Inflammatory macrophage treated with lipopolysaccharide for 4 hours (primary cell): ENCODE data around the gene UMOD.
"Not testable (repeated sequence)": the region's sequence is repeated elsewhere in the genome, so short reads cannot be mapped to it uniquely, and the experiment has no call there.

ENCODE experiments used
- DNase-seq: peaks from one replicate; pipeline ENCODE4 v3.0.0-alpha.2; 2020

Gene UMOD

GRCh38 chr16:20320178-20320577 is 32.3 kb downstream of the UMOD start:
- no peak for DNase-seq

DNA sequence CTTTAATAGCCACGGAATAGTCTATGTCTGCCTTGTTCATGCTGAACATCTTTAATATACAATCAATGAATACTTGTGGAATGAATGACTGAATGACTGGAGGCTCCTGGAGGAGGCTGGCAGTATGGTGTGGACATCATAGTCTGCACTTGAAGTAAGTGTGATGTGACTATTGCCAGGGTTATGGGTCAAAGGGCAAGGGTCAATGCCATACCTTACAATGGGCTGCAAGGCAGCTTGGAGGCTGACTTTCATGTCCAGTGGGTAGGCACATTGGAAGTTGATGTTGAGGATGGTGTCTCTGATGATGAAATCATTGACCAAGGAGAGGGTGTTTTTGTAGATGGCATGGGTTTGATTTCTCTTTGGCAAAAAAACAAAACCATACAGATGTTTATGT is 33.1 kb downstream of the UMOD start:
- no peak for DNase-seq

DNA sequence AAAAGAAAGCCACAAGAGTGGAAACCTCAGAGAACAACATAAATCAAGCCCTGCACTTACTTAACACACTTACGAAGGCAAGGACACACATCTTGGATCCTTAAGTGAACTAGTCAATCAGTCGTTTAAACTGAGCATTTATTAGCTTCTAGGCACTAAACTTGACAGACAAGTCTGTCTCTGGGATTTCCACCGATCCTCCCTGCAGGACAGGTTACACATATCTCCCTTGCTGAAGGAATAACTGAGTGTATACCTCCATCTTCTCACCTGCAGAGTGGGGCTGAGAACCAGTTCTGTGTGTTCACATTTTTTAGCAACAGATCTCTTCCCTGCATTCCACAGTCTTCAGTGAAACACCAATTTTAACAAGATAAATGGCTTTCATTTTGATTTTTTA is 34.1 kb downstream of the UMOD start:
- DNase-seq, result no peak

DNA sequence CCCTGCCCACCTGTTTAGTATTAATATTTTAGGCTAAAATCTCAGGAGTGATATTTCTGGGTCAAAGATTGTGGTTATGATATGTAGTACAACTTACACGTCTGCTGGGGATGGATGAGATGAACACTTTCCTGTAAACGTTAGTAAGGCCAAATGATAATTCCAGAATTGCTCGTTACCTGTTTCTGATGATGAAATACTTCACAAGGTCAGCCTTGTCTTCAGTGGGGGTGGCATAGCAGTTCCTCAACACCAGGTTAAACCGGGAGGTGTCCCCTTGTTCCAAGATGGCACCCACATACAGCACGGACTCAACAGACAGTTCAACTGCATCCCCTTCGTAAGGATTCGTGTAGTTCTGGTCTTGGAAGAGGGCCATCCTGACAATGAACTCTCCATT is 34.5 kb downstream of the UMOD start:
- no peak for DNase-seq

DNA sequence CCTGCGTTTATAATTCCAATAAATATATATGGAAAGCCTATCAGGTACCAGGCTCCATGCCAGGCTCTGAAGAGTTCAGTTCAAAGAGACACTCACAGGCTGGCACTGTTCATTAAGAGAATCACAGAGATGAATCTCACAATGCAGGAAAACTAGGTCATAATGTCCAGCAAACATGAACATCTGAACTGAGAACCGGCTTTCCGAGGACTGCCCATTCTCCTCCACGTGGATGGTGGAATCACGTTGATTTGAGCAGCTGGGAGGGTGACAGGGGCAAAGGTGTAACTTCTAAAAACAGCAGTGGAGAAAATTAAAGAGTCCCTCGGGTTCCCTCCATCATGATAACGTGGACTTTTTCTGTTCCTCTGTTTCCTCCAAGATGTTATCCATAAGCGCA is 35.4 kb downstream of the UMOD start:
- DNase-seq, result no peak

- no peak for DNase-seq
Measured at GRCh38 chr16:20316715-20317114, 35.8 kb downstream of the UMOD start.

- no peak for DNase-seq
Measured at GRCh38 chr16:20315764-20316163, 36.8 kb downstream of the UMOD start.

GRCh38 chr16:20314575-20314974 is 37.9 kb downstream of the UMOD start:
- DNase-seq, result no peak

- no peak for DNase-seq
Measured at GRCh38 chr16:20313741-20314140, 38.8 kb downstream of the UMOD start.

DNA sequence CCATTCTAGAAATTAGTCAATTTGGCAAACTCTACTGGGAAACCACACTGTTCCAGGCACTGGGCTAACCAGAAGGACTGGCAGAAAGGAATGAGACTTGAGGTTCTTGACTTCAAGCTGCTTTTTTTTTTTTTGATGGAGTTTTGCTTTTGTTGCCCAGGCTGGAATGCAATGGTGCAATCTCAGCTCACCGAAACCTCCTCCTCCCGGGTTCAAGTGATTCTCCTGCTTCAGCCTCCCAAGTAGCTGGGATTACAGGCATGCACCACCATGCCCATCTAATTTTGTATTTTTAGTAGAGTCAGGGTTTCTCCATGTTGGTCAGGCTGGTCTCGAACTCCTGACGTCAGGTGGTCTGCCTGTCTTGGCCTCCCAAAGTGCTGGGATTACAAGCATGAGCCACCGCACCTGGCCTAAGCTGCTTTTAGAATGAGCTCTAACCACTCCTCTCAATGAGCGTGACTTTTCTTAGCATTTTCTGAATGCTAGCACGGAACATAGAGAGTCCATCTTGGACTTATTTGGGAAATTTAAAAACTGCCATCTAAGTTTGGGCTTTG is 39.9 kb downstream of the UMOD start:
- not testable (repeated sequence) for DNase-seq

DNA sequence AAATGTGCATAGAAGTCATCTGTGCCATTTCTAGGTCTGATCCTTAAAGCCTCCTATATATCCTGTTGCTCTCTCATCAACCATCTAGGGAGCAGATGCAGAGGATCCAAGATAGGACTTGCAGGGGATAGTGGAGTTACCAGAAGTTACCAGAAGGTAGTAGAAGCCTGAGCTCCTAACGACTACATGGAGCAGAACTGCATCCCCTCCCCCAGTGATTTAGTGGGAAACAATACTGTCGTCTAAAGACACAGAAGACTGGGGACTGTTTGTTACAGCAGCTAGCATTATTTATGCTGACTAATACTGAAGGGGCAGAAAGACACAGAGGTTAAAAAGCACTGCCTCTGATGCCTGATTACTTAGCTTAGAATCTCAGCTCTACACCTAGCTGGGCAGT is 41.0 kb downstream of the UMOD start:
- DNase-seq, result no peak

- DNase-seq, result no peak
Measured at GRCh38 chr16:20310421-20311395, 41.8 kb downstream of the UMOD start.

DNA sequence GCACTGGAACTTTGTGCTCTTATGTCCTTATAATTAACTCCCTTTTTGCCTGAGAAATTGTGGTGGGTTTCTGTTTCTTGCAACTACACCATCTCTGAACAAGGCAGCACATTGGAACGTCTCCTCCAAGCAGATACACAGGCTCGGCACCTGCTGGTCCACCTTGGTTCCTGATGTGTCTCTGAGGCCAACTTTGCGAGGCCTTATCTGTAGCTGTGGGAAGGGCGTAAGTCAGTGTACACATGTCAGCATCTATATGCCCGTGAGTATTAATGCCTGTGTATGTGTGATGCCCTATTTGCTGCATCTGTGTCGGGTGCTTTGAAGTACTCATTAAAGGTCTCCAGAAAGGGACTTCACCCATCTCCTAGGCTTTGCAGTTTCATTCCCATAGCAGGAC is 42.7 kb downstream of the UMOD start:
- DNase-seq, result no peak

- DNase-seq, result no peak
Measured at GRCh38 chr16:20308801-20309590, 43.5 kb downstream of the UMOD start.

DNA sequence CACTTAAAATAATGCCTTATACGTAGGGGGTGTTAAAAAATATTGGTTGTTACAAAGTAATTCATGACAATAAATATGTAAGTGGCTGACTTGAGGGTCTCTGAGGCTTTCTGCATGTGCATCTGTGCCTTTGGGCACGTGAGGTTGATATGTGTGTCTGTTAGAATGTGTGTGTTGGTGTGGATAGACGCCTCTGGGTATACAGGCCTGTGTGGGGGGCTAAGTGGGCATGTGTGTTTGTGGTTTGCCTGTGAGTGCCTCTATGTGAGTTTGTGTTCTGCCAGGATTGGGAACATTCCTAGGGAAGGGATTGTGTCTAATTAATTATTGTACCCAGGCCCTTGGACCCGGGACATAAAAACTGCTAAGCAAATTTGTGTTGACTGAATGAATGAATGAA is 44.2 kb downstream of the UMOD start:
- no peak for DNase-seq

DNA sequence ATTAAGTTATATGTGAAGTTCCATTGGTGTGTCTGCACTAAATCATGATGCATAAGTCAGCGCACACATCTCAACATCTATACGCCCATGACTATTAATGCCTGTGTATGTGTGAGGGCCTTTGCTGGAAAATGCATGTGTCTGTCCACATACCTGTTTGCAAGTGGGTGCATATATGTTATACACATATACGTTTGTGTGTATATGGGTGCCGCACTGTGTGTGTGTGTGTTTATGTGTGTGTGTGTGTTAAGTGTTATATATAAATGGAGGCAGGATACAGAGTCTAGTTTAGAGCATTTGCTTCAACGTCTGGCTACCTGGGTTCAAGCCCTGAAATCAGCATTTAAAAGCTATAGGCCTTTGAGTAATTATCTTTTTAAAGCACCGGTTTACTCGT is 44.7 kb downstream of the UMOD start:
- DNase-seq, result no peak

GRCh38 chr16:20307240-20307671 is 45.3 kb downstream of the UMOD start:
- no peak for DNase-seq

GRCh38 chr16:20306401-20306800 is 46.1 kb downstream of the UMOD start:
- no peak for DNase-seq

DNA sequence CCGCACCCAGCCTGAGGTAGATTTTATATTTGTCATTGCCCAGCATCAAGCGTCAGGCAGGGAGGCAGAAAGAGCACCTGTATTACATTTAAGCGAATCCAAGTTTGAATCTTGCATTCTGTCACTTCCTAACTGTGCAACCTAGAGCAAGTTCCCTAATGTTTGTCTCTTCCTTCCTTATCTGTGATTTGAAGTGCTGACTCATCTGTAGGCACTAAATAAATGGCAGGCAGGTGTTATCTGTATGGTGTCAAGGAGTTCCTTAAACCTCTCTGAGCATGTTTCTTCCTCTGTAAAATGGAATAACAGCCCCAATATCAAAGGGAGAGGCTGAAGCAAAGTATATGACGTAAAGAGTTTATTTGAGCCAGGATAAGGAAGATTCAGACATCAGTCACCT is 49.5 kb downstream of the UMOD start:
- DNase-seq, result no peak

GRCh38 chr16:20302389-20302788 is 50.1 kb downstream of the UMOD start:
- no peak for DNase-seq

DNA sequence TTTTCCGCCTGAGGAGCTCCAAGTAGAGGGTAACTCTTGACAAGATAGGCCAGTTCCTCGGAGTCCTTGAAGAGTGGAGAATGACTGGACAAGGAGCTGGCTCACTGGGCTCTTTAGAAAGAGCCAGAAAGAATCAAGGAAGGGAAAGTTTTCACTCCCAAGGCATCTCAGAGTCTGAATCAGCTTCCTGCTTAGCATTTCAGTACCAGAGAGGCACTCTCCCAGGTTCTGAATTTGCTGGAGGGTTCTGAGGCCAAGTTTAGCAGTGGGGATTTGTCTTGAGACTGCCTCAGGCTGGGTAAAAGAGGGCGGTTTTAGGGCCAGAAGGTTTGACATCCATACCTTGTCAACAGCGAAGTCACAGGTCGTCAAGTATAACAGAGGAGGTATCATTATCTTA is 50.7 kb downstream of the UMOD start:
- DNase-seq, result no peak

- DNase-seq, result peak; percentile 48
Measured at GRCh38 chr16:20300312-20301097, 52.0 kb downstream of the UMOD start.

- no peak for DNase-seq
Measured at GRCh38 chr16:20298452-20298851, 54.1 kb downstream of the UMOD start.
